NCI-H460 (cell line): ENCODE measurements around the gene NPTX1. TPM values are rescaled to one million over a fixed set of nuclear protein-coding genes. Genes with fewer than 3 reads are reported as not detected.

ENCODE experiments used
- DNase-seq: peaks from one replicate; pipeline ENCODE4 v3.0.0-alpha.2; 2016; ENCODE audit warnings: low read depth; ENCODE audit errors: extremely low read depth
- total RNA-seq: library from RNA; depleted of rRNA; stranded (reverse); fragments of >200 nt; shearing (Covaris generic); gene quantifications from 2 replicates; pipeline ENCODE4 v1.2.3, GENCODE V29; 2014

Gene NPTX1
- total RNA-seq, 1 experiment from 2014 or later, result 0.67 TPM

DNA sequence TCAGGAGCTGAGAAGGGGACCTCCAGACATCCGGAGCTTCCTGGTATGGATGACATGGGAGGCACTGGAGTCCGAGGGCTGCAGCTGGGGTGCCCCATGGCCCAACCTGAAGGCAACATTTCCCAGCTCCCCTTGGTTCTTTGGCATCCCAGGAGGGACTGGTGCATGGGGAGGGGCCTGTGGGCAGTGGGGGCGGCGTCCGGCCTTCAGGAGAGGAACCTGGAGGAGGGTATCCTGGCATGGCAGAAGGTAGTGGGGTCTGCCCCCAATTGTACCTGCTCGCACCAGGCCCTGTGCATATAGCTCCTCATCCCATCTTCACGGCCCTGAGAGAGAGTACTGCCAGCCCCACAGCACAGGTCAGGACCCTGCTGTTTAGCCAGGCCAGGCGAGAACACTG is 11.9 kb downstream of the NPTX1 start:
- no peak for DNase-seq

DNA sequence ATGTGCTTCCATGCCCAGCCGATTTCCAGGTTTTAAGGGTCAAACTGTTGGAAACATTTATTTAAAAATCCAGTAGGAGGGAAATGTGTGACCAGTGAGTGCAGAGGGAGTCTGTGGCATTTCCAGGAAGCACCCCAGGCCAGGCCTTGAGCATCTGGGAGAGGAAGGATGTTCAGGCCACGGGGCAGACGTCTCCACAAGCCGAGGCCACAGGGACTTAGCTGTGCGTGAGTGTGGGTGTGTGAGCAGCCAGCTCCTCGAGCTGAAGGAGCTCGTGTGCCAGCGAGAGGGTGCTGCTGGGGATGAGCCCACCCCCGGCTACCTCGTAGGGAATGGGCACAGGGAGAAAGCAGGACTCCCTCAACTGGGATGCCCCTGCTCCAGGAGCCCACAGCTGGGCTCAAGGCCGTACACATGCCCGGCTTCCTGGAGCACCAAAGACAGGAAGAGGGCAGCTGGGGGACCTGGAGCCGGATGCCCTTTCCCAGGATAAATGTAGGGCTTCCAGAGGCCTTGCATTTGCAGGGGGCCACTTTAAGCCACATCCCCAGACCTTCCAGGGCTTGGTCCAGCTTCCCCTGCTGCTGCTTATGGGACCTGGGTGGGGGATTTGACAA is 12.5 kb downstream of the NPTX1 start:
- no peak for DNase-seq

DNA sequence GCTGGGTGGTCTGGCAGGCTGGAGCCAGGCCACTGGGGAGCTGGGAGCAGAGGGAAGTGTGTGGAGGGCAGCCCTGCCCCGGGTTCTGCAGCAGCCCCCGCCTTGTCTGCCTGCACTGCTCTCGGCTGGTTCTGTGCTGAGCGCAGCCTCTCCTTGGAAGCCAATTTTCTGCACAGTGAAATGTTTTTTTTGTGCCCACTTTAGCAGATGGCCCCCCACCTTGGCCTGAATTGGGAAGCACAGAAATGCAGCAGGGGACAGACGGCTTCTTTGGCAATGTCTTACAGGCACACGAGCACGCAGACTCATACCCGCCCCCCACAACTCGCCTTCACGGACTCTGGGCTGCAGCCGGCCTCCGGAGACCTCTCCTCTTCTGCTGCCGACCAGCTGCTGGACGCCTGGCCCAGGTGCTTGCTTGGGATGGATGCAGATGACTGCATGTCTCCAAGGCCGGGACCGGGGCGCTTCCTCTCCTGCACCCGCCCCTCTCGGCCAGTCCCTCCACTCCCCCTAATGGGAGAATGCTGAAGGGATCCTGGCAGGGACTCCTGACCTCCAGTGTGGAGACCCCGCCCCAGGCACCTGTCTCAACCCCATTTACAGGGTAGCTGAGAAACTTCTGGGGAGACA is 14.8 kb downstream of the NPTX1 start:
- no peak for DNase-seq

DNA sequence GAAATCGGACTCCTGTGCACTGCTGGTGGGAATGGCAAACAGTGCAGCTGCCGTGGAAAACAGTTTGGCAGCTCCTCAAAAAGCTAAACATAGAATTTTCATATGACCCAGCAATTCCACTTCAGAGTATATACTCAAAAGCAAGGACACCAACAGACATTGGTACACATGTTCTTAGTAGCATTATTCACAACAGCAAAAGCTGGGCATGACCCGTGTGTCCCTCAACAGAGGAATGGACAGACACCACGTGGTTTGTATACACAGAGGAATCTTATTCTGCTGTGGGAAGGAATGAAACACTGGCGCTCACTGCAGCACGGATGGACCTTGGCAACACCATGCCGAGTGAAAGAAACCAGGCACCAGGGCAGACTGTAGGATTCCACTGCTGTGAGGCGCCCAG is 16.0 kb downstream of the NPTX1 start:
- no peak for DNase-seq

DNA sequence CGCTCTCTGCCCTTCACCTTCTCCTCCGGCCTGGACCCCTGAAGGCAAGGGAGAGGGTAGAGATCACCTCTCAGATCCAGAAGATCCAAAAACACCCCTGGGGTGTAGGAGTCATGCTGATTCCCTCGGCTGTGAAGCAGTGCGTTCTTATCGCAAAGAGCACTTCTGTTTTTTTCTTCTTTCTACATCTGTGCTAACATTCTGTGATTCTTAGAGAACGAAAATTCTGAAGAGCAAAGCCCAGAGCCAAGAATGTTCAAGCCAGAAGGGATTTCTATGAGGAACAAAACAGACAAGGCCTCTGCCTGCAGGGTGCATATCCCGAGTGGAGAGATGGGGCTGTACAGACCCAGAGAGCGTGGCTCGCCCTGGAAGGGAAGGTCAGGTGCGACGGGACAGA is 17.2 kb downstream of the NPTX1 start:
- no peak for DNase-seq

DNA sequence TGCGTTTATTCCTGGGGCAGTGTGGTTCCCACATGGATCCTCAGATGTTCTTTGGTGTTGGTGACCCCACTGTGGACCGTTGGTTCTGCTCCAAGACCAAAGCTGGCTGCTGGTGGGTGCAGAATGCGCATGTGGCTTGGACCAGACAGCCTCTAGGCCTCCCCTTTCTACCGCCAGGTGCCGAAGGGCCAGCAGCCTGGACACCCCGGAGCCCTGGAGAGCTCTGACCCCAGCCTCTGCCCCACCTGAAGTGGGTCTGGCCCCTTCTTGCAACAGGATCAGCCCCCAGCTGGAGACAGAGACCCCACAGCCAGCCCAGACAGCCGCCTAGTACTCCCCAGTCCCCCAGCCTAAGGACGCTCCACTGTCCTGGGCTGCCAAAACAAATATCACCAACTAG is 18.4 kb downstream of the NPTX1 start:
- no peak for DNase-seq

DNA sequence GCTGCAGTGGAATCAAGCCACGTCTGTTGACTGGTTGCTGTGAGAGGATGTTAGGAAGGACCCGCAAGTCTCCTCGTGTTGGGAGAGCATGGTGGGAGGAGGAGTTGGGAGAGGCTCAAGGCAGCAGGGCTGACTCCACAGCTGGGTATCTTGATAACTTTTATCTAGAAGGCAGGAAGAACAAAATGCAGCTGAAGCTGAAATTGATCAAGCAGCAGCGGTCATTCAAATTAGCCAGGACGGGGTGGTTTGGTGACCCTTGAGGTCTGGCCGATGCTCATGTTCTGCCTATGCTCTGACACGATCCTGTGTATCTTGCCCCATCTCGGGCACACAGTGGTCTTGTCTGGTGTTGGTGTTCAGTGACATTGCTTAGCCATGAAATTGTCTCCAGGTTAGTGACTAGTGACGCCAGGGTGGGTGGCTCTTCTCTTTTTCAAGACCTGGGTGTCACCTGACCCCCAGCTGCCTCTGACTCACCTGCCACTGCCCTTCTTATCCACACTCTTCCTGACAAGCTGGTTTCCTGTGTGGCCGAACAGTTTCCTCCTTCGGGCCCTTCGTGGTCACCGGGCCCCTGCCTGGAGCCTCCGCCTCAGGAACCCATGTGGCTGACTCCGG is 19.1 kb downstream of the NPTX1 start:
- no peak for DNase-seq

DNA sequence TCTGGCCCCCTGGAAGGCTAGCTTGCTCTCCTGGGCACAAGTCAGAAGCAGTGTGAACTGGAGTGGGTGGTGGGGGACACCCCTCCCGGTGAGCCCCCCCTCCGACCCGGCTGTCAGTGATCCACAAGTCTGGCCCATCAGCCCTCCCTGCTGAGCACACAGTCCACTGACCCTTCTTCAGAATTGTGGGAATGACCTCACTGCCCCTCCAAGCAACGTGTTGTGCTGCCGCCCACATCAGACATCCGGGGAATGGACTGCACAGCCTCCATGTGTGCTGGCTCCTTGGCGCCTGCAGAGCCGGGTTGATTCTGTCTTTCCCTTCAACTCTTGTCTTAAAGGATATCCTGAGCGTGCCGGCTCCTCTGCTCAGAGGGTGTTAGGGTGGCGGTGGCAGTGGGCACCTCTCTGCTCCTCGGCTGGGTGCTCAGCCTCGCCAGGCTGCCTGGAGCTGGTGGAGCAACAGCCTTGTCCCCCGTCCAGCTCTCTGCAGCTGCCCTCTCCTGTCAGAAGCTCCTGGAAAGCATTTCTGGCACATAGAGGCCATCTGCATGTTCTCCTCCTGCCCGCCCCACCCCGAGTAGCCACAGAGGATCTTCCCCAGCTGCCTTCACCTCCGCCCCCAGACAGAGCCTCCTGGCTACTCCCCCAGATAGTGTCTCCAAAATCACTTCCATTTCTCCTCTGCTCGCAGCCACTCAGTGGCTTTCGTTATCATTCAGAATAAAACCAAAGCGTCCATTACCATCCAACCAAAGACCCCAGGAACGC is 19.8 kb downstream of the NPTX1 start:
- no peak for DNase-seq

DNA sequence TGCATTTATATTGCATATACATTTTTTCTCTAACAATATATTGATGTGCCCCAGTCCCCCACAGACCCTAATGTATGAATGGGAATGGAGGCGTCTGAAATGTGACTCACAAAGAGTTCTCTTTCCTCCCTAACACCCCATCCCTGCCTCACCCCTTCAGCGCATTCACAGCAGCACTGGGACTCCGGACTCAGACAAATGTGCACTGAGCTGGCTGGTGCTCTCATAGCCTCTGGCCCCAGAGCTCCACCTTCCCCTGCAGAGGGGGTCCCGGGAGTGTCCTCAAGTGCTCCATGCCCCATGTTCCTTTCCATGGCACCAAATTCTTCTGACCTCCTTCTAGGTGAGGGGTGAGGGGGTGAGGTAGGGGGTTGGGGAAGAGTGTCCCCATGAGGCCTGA is 20.6 kb downstream of the NPTX1 start:
- no peak for DNase-seq

DNA sequence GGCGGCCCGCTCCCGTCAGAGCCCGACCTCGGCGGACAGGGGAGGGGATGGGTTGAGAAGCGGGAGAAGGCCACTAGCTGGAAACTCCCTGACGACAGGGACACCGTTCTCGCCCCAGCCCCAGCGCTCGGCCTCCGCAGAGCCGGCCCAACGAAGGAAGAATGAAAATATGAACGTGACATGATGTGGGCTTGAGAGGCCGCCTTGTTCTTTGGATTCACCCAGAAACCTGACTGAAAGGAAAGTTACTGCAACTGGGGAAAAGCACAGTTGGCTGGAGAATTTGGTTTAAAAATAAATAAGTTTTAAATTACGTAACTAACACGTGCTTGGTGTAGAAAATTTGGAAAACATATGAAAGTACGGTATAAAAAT is 21.1 kb downstream of the NPTX1 start:
- DNase-seq, result peak; percentile 33

DNA sequence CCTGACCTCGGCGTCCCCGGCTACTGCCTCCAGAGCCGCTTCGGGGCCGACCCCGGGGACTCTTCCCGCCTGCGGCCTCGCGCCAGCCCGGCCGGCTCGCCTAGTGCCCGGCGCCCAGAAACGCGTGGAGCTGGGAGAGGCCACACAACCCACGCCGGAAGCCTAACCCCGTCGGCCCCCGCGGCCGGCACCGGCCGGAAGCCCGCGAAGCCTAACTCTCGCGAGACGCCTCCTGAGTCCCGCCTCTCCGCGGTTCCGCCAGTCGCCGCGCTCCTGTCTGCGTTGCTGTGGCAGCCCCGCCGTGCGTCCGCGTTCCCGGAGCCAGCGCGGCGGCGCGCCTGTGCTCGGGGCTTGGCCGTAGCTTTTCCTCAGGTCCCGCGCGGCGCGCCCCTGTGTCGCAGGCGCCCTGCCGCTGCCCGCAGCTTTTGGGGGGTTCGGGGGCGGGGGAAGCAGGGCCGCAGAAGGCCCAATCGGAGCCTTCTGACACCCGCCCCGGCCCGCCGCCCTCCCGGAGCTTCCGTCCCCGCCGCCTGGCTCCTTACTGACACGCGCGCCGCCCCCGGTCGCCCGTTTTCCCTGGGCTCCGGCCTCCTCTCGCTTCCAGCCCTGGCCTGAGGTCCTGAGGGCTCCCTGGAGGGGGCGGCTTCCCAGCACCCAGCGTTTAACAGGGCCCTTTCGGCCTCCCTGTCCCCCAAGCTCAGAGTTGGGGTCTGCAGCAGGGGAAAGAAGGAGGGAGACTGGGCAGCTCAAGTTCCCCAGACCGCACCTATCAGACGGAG is 21.7 kb downstream of the NPTX1 start:
- peak; percentile 95 for DNase-seq

DNA sequence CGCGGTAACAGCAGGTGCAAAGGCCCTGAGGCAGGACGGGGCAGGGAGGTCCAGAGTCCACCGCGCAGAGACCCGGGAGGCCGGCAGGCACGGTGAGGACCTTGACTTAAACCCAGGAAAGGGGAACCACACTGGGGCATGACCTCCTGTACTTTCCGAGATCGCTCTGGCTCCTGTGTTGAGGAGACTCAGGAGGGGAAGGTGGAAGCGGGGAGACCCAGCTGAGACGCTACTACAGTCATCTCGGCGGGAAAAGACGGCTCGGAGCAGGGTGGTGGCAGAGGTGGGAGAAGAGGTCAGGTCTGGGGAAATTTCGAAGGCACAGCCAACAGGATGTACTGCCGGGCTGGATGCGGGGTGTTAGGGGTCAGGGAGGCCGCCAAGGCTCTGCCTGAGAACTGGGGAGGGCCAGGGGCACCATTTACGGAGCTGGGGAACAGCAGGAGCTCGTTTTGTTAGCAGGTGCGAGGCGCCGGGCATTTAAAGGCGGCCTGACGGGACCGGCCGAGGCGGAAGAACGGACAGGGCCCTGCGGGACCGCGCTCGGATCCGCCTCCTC is 22.3 kb downstream of the NPTX1 start:
- DNase-seq, result no peak

DNA sequence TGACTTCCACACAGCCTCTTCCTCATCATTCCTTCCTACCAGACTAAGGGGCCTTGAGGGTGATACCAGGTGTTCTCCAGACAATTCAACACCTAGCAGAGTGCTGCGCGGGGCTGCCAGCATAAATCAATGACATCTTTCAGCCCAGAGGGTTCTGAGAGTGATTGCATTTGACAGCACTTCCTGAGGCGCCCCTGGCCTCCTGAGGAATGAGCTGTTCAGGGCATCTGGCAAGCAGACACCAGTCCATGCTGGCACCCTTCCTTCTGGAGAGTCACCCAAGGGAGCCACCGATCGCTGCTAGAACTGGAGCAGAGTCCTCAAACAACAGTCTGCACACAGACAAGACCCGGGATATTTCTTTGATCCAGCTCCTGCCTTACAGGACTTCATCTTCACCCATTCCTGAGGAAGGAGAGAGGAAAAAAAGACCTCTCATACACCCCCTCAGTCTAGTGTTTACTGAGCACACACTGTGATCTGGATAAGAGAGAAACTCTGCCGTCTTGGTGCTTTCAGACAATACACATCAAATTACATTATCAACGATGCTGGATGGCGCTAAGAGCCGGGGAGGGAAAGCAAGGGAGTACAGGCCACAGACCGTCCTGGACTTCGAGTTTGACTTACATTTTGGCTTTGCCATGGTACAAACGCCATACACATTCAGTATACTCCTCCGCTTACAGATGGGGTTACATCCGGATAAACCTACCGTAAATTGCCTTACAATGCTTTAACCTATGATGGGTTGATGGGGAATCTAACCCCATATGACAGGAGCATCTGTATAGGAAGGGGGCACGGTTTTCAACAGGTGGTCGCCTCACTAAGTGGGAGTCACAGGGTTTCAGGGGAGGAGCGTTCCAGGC is 23.0 kb downstream of the NPTX1 start:
- DNase-seq, result no peak

DNA sequence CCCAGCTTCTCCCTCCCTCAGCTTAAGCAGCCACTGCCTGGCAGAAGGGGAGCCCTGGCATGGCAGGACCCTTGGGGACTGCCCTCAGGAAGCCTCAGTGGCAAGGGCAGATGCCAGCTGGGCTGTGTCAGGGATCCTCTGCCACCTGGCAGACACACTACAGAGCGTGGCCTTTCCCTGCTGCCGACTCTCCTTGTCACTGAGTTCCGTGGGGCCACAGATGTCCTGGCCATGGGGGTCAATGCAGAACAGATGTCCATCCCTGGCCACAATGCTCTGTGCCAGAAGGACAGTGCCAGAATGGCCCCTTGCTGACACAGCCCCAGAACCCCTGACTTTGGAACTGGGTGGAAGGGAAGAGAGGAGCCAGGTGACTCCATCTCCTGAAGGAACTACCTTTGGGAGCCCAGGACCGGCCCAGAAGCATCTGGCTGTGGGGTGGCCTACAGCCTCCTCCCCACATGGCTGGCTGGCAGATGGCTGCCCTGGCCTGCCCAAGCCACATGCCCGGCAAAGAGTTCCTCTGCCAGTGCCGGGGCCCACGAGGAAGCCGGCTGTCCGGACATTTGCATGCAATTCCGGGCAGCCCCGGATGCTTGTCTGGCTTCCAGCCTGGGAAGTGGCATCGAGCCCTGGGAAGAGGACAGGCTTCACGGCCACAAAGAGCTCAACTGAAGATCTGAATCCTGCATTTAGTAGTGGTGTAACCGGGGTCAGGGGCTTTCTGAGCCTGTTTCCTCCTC is 24.1 kb downstream of the NPTX1 start:
- no peak for DNase-seq

DNA sequence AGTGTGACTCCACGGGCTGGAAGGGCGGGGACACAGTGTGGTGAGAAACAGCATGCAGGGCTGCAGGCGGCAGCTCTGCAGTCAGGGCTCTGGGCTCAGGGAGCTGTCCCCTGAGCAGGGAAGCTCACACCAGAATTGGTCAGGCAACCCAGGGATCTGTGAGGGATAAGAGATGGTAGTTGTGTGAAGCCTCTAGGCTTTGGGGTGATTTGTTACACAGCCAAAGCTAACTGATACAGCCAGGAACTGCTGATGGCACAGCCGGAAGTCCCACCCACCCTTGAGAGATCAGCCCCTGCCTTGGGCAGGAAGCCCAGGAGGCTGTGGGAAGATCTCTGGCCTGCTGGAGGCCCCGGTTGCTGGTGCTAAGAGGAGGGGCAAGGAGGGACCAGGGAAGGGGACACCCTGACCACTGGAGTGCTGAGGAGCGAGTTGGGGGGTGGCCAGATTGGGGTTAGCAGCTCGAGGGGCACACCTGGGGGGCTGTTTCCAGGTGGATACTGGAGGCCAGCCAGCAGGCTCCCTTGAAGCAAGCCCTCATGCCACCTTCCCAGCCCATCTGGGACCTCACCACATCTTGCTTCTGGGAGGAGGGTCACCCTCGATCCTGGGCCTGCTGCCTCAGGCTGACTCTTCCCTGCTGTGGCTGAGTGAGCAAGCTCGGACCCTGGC is 25.2 kb downstream of the NPTX1 start:
- DNase-seq, result no peak

DNA sequence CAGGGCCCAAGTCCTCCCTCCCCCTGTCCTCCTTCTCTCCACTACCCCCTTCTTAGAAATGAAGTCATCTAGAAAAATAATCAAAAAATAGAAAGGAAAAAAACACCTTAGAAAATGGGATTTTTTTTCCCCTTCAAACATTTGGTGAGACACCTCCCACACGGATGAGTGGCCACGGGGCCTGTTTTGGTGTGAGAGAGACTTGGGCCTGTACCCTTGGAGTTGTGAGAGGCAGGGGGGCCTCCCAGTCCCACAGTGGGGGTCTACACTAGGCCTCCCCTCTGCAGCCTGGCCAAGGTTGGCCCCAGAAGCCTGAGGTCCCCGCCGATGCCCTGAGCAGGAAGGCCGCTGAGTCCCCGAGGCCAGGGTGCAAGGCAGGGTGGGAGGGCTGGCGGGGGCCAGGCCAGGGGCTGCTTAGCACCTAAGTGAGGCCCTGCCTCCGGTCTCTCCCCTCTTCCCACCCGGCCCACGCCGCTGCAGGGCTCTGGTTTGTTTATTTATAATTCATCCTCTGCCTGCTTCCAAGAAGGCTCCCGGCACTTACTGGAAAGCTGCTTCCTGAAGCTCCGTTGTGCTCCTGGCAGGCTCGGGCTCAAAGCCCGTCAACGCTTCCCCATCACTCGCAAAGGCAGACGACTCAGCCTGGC is 26.4 kb downstream of the NPTX1 start:
- no peak for DNase-seq

DNA sequence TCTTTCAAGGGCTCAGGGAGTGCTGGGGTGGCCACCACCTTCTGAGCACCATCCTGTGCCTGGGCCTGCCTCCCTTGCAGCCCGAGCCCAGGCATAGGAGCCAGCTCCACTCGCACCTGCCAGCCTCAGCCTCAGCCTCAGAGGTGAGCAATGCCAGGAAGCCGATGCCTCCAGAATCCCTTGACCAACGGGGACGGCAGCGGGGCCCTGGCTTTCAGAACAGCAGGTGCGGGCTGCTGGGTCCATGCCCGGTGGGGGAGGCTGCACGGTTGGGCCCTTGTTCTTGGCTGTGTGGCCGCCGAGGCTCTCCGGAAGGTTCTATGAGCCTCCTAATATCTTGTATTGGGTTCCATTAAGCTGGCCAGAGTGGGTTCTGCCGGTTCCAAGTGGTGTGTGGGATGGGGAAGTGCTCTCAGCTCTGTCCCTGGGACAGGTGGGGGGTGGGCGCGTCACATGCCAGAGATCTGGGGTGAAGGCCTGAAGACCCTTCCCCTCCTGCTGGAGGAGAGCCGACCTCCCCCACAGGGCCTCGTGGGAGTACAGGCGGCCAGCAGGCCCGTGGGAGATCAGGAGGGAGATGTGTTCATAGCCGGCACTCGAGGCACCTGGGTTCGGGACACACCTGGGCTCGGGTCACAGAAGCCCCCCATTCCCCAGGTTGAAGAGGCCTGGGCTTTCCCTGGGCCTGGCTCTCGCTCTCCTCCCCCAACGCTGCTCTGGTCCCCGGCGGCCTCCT is 27.0 kb downstream of the NPTX1 start:
- no peak for DNase-seq
